A673 (cell line): ENCODE measurements around the gene CTNNBL1. TPM values are rescaled to one million over a fixed set of nuclear protein-coding genes. Genes with fewer than 3 reads are reported as not detected.
"Not testable (repeated sequence)": the region's sequence is repeated elsewhere in the genome, so short reads cannot be mapped to it uniquely, and the experiment has no call there.

Experiments
- BruUV-seq: library from RNA; stranded (reverse); fragments of 400-500 nt; replicated peaks from 2 replicates; lab custom pipeline; 2021; lab: Mats Ljungman, UMichigan
- CTCF ChIA-PET: fragments of 300-600 bp; sonication (Branson Sonifier 250); formaldehyde crosslinking; loops from one replicate; lab custom pipeline; 2022; ENCODE audit warnings: antibody characterized with exemption; lab: Charles Lee
- POLR2A ChIA-PET: fragments of 300-600 bp; sonication (Branson Sonifier 250); formaldehyde crosslinking; loops from one replicate; lab custom pipeline; 2022; ENCODE audit warnings: antibody characterized with exemption; ENCODE audit not compliant: low non-redundant PET; lab: Charles Lee
- DNase-seq: peaks from one replicate; pipeline ENCODE4 v3.0.0-alpha.2; 2015; ENCODE audit warnings: low spot score
- H3K27ac ChIP-seq: fragments of 200-600 bp; sonication (generic); 2 replicates; pipeline ENCODE4 v1.5.1; 2016; ENCODE audit warnings: mixed run types, low read depth, mild to moderate bottlenecking, mixed read lengths, antibody characterized with exemption, low read length; ENCODE audit not compliant: poor library complexity, severe bottlenecking
- H3K27me3 ChIP-seq: fragments of 200-600 bp; sonication (generic); replicated peaks from 2 replicates; pipeline ENCODE4 v1.6.1; 2017; ENCODE audit warnings: mixed run types, low read depth, mild to moderate bottlenecking, mixed read lengths, antibody characterized with exemption, low read length; ENCODE audit not compliant: insufficient read depth, poor library complexity
- H3K36me3 ChIP-seq: fragments of 200-600 bp; sonication (generic); 2 replicates; pipeline ENCODE4 v1.6.1; 2016; ENCODE audit warnings: mixed run types, mild to moderate bottlenecking, mixed read lengths, antibody characterized with exemption, low read length; ENCODE audit not compliant: insufficient read depth, poor library complexity, severe bottlenecking
- H3K4me1 ChIP-seq: fragments of 200-600 bp; sonication (generic); 2 replicates; pipeline ENCODE4 v1.6.1; 2017; ENCODE audit warnings: mixed run types, mild to moderate bottlenecking, mixed read lengths, antibody characterized with exemption, low read length; ENCODE audit not compliant: insufficient read depth, poor library complexity, severe bottlenecking
- H3K4me3 ChIP-seq: fragments of 200-600 bp; sonication (generic); 2 replicates; pipeline ENCODE4 v1.5.1; 2016; ENCODE audit warnings: low read depth, mixed run types, mild to moderate bottlenecking, mixed read lengths, low read length; ENCODE audit not compliant: poor library complexity, severe bottlenecking
- H3K9me3 ChIP-seq: fragments of 200-600 bp; sonication (generic); 2 replicates; pipeline ENCODE4 v1.6.1; 2016; ENCODE audit warnings: mixed run types, low read depth, mild to moderate bottlenecking, mixed read lengths, antibody characterized with exemption, low read length; ENCODE audit not compliant: poor library complexity, severe bottlenecking
- EZH2 ChIP-seq: fragments of 200-600 bp; sonication (generic); IDR thresholded peaks from 2 replicates; pipeline ENCODE4 v1.6.1; 2017; ENCODE audit warnings: borderline replicate concordance, low read depth, mild to moderate bottlenecking, mixed read lengths, antibody characterized with exemption, low read length; ENCODE audit not compliant: poor library complexity, severe bottlenecking
- intact Hi-C: fragments of 100-400 bp; cut with micrococcal nuclease; formaldehyde crosslinking; loops from one replicate; pipeline ENCODE4 v1.10.0; 2022; ENCODE audit not compliant: unreplicated experiment
- total RNA-seq: library from RNA; stranded (reverse); gene quantifications from 2 replicates; pipeline ENCODE4 v1.2.3, GENCODE V29; 2021
- TF ChIP-seq, protein P1 (sequence below): fragments of 300-800, 200-600 bp; sonication (generic); conservative IDR thresholded peaks from 2 replicates; pipeline ENCODE4 v1.5.1; 2017; ENCODE audit warnings: low read depth, mild to moderate bottlenecking, antibody characterized with exemption, low read length, moderate library complexity, mixed read lengths

CTNNBL1 gene
- total RNA-seq, 1 experiment from 2014 or later, result 88.5 TPM

DNA sequence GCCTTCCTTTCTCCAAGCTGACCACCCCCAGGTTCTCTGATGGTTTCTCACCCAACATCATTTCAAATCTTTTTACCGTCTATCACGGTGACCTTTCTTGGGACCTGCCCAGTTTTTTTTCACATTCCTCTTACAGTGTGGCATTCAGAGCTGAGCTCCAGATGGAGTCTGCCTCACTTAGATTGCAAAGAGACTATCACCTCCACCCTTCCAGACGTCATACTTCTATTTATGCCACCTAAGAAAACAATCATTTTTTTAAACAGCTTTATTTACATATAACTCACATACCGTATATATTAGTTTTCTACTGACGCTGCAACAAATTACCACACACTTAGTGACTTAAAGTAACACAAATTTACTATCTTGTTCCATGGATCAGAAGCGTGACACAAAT is 32.3 kb upstream of the CTNNBL1 start:
- Histone ChIP-seq H3K27me3 (no peaks in the 10 kb centered on the region), H3K36me3 (no peaks in the 10 kb centered on the region), H3K4me3 (no peak overlapping the region), H3K9me3 (no peaks in the 10 kb centered on the region), H3K27ac (no peak overlapping the region), H3K4me1 (no peaks in the 10 kb centered on the region)
- no peak for DNase-seq
- BruUV-seq, result no TSS peak
- ChIA-PET POLR2A (no interaction called here), CTCF (no interaction called here)
- intact Hi-C loops, result no loop called here
- TF ChIP-seq, protein P1, sequence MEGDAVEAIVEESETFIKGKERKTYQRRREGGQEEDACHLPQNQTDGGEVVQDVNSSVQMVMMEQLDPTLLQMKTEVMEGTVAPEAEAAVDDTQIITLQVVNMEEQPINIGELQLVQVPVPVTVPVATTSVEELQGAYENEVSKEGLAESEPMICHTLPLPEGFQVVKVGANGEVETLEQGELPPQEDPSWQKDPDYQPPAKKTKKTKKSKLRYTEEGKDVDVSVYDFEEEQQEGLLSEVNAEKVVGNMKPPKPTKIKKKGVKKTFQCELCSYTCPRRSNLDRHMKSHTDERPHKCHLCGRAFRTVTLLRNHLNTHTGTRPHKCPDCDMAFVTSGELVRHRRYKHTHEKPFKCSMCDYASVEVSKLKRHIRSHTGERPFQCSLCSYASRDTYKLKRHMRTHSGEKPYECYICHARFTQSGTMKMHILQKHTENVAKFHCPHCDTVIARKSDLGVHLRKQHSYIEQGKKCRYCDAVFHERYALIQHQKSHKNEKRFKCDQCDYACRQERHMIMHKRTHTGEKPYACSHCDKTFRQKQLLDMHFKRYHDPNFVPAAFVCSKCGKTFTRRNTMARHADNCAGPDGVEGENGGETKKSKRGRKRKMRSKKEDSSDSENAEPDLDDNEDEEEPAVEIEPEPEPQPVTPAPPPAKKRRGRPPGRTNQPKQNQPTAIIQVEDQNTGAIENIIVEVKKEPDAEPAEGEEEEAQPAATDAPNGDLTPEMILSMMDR, result no peak
- no peak for TF ChIP-seq EZH2

DNA sequence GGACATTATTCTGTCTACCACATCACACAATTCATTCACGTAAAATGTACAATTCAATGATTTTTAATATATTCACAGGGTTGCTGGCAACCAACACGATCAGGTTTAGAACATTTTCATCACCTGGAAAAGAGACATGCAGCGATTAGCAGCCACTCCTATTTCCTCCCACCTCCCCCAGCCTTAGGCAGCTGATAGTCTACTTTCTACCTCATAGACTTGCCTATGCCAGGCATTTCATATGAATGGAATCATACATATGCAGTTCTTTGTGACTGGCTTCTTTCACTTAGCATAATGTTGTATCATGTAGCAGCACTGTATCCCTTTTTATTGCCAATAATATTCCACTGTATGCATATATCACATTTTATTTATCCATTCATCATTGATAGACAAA is 31.5 kb upstream of the CTNNBL1 start:
- intact Hi-C loops, result no loop called here
- no peak for DNase-seq
- BruUV-seq, result no TSS peak
- H3K4me3 ChIP-seq, result no peak overlapping the region
- no peak overlapping the region for H3K27ac ChIP-seq
- TF ChIP-seq, protein P1, result no peak
- no peak for TF ChIP-seq EZH2
- no peaks in the 10 kb centered on the region for H3K9me3 ChIP-seq
- CTCF ChIA-PET, result no interaction called here
- H3K36me3 ChIP-seq, result no peaks in the 10 kb centered on the region
- POLR2A ChIA-PET, result no interaction called here
- no peaks in the 10 kb centered on the region for H3K27me3 ChIP-seq
- no peaks in the 10 kb centered on the region for H3K4me1 ChIP-seq

DNA sequence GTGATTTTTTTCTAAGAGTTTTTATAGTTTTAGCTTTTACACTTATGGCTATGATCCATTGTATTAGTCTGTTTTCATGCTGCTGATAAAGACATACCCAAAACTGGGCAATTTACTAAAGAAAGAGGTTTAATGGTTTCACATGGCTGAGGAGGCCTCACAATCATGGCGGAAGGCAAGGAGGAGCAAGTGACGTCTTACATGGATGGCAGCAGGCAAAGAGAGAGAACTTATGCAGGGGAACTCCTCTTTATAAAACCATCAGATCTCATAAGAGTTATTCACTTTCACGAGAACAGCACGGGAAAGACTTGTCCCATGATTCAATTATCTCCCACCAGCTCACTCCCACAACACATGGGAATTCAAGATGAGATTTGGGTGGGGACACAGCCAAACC is 29.2 kb upstream of the CTNNBL1 start:
- H3K4me1 ChIP-seq, H3K4me3 ChIP-seq, H3K27ac ChIP-seq, BruUV-seq, H3K9me3 ChIP-seq, H3K27me3 ChIP-seq, DNase-seq, POLR2A ChIA-PET, CTCF ChIA-PET, intact Hi-C loops, H3K36me3 ChIP-seq: not testable (repeated sequence)

DNA sequence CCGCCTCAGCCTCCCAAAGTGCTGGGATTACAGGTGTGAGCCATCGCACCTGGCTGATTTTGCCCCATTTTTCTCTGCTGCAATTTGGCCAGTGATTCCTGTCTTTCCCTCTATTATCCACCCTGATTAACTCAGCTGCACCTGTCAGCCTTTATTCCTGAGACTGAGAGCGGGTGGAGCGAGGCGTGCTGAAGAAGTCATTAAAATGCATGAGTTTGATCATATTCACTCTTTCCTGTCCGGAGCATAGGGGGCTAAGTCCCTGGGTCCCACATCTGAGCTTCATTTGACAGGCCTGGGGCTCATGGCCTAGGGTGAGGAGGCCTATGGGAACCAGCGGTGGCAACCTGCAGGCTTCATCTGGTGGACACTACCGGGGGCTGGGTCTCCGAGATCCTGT is 25.7 kb upstream of the CTNNBL1 start:
- TF ChIP-seq, protein P1, result no peak
- TF ChIP-seq EZH2, result no peak
- ChIA-PET POLR2A (no interaction called here), CTCF (interaction anchor here (0.6 kb wide), 1 partner anchor 109 kb away, joined by 8 read pairs; no protein-coding TSS in a partner anchor)
- no peaks in the 10 kb centered on the region for H3K9me3 ChIP-seq
- no TSS peak for BruUV-seq
- H3K36me3 ChIP-seq, result no peaks in the 10 kb centered on the region
- intact Hi-C loops, result no loop called here
- peaks cover 13% of the 10 kb centered on the region for H3K4me1 ChIP-seq
- no peak overlapping the region for H3K4me3 ChIP-seq
- DNase-seq, result no peak
- no peak overlapping the region for H3K27ac ChIP-seq
- H3K27me3 ChIP-seq, result no peaks in the 10 kb centered on the region
